MCF 10A (cell line): ENCODE measurements around the gene TNK2. TPM values are rescaled to one million over a fixed set of nuclear protein-coding genes. Genes with fewer than 3 reads are reported as not detected.

Experiments used
- BruUV-seq: library from RNA; stranded (reverse); fragments of 400-500 nt; replicated peaks from 2 replicates; lab custom pipeline; 2021; lab: Mats Ljungman, UMichigan
- CTCF ChIA-PET: fragments of 300-600 bp; sonication (Branson Sonifier 250); formaldehyde crosslinking; extraction: SDS; loops from one replicate; lab custom pipeline; 2021; ENCODE audit warnings: antibody characterized with exemption, inconsistent platforms; lab: Yijun Ruan, JAX
- POLR2A ChIA-PET: fragments of 300-600, 350-650 bp; sonication (Branson Sonifier 250); formaldehyde crosslinking; extraction: SDS; loops from one replicate; lab custom pipeline; 2020; ENCODE audit warnings: antibody characterized with exemption, inconsistent platforms; lab: Yijun Ruan, JAX
- DNase-seq: peaks from one replicate; pipeline ENCODE4 v3.0.0-alpha.2; 2018; ENCODE audit not compliant: unreplicated experiment
- H3K27ac Mint-ChIP-seq: one replicate; pipeline ENCODE4 v1.8.0; 2022; ENCODE audit warnings: mild to moderate bottlenecking, low read depth, mixed read lengths; ENCODE audit not compliant: unreplicated experiment
- H3K27me3 Mint-ChIP-seq: one replicate; pipeline ENCODE4 v1.8.0; 2022; ENCODE audit warnings: mixed read lengths; ENCODE audit not compliant: insufficient read depth, unreplicated experiment
- H3K36me3 Mint-ChIP-seq: one replicate; pipeline ENCODE4 v1.8.0; 2022; ENCODE audit warnings: mild to moderate bottlenecking, moderate library complexity, mixed read lengths; ENCODE audit not compliant: insufficient read depth, unreplicated experiment
- H3K4me1 Mint-ChIP-seq: one replicate; pipeline ENCODE4 v1.8.0; 2022; ENCODE audit warnings: mixed read lengths; ENCODE audit not compliant: insufficient read depth, unreplicated experiment
- H3K4me3 Mint-ChIP-seq: one replicate; pipeline ENCODE4 v1.8.0; 2022; ENCODE audit warnings: mild to moderate bottlenecking, moderate library complexity, mixed read lengths; ENCODE audit not compliant: unreplicated experiment
- H3K9me3 Mint-ChIP-seq: one replicate; pipeline ENCODE4 v1.8.0; 2022; ENCODE audit warnings: mixed read lengths; ENCODE audit not compliant: unreplicated experiment
- CTCF ChIP-seq: fragments of 200-600 bp; IDR thresholded peaks from one replicate; pipeline ENCODE4 v1.8.0; 2022; ENCODE audit warnings: antibody characterized with exemption, mild to moderate bottlenecking; ENCODE audit not compliant: unreplicated experiment
- intact Hi-C: fragments of 100-400 bp; cut with micrococcal nuclease; formaldehyde crosslinking; loops from 2 replicates; pipeline ENCODE4 v1.14.1; 2022
- total RNA-seq: library from RNA; stranded (reverse); gene quantifications from 2 replicates; pipeline ENCODE4 v1.2.3, GENCODE V29; 2022

Gene TNK2
- total RNA-seq, 1 experiment from 2014 or later, result 75.8 TPM

- H3K9me3 Mint-ChIP-seq, result no peaks in the 10 kb centered on the region
- ChIA-PET CTCF (interaction anchor here (0.6 to 9.3 kb wide), 21 partner anchors 8 to 673 kb away, joined by 3 to 187 read pairs (median 5); partner anchors contain the start of gene TNK2), POLR2A (interaction anchor here (0.7 to 11.2 kb wide), 12 partner anchors 12 to 352 kb away, joined by 3 to 254 read pairs (median 5); partner anchors contain the start of genes PPP1R2 and TNK2)
- TF ChIP-seq CTCF, result no peak
- intact Hi-C loops, result no loop called here
- H3K36me3 Mint-ChIP-seq, result peaks cover 10% of the 10 kb centered on the region
- H3K27me3 Mint-ChIP-seq, result no peaks in the 10 kb centered on the region
- BruUV-seq, result no TSS peak
- H3K4me3 Mint-ChIP-seq, result peak overlapping the region; percentile 76
- DNase-seq, result peak; percentile 55
- peak overlapping the region; percentile 91 for H3K27ac Mint-ChIP-seq
- peaks cover 41% of the 10 kb centered on the region for H3K4me1 Mint-ChIP-seq
Observed at GRCh38 chr3:195895078-195895860, 13.1 kb downstream of the TNK2 start.

GRCh38 chr3:195893916-195894465, 14.4 kb downstream of the TNK2 start:
- POLR2A ChIA-PET, result interaction anchor here (0.6 to 11.2 kb wide), 12 partner anchors 9 to 630 kb away, joined by 3 to 254 read pairs (median 4); partner anchors contain the start of genes PPP1R2 and TNK2
- Mint-ChIP-seq H3K4me1 (peaks cover 41% of the 10 kb centered on the region), H3K27ac (peak overlapping the region; percentile 91), H3K36me3 (peaks cover 7% of the 10 kb centered on the region), H3K9me3 (no peaks in the 10 kb centered on the region), H3K27me3 (no peaks in the 10 kb centered on the region), H3K4me3 (peak overlapping the region; percentile 76)
- CTCF ChIA-PET, result interaction anchor here (0.6 to 9.3 kb wide), 18 partner anchors 8 to 1177 kb away, joined by 3 to 187 read pairs (median 8); partner anchors contain the start of gene TNK2
- no peak for DNase-seq
- intact Hi-C loops, result loop anchor here (1.0 kb wide), 3 partner anchors 21 to 35 kb away; no protein-coding TSS in a partner anchor
- BruUV-seq, result no TSS peak
- no peak for TF ChIP-seq CTCF

- CTCF ChIA-PET, result interaction anchor here (0.5 to 9.3 kb wide), 12 partner anchors 8 to 277 kb away, joined by 3 to 187 read pairs (median 12); partner anchors contain the start of gene TNK2
- peak overlapping the region; percentile 76 for H3K4me3 Mint-ChIP-seq
- TF ChIP-seq CTCF, result no peak
- H3K4me1 Mint-ChIP-seq, result peaks cover 40% of the 10 kb centered on the region
- H3K27ac Mint-ChIP-seq, result peak overlapping the region; percentile 91
- intact Hi-C loops, result no loop called here
- H3K27me3 Mint-ChIP-seq, result no peaks in the 10 kb centered on the region
- no peak for DNase-seq
- POLR2A ChIA-PET, result interaction anchor here (0.6 to 11.2 kb wide), 5 partner anchors 17 to 630 kb away, joined by 3 to 254 read pairs (median 5); no protein-coding TSS in a partner anchor
- peaks cover 6% of the 10 kb centered on the region for H3K36me3 Mint-ChIP-seq
- H3K9me3 Mint-ChIP-seq, result no peaks in the 10 kb centered on the region
- BruUV-seq, result no TSS peak
Observed at GRCh38 chr3:195893516-195893915, 14.8 kb downstream of the TNK2 start.

GRCh38 chr3:195893044-195893395, 15.3 kb downstream of the TNK2 start:
- ChIA-PET POLR2A (interaction anchor here (0.6 to 11.2 kb wide), 4 partner anchors 8 to 631 kb away, joined by 3 to 254 read pairs (median 16); no protein-coding TSS in a partner anchor), CTCF (interaction anchor here (0.5 to 9.3 kb wide), 7 partner anchors 10 to 41 kb away, joined by 3 to 187 read pairs (median 17); no protein-coding TSS in a partner anchor)
- H3K27me3 Mint-ChIP-seq, result no peaks in the 10 kb centered on the region
- no TSS peak for BruUV-seq
- no peak for DNase-seq
- H3K4me1 Mint-ChIP-seq, result peaks cover 35% of the 10 kb centered on the region
- H3K27ac Mint-ChIP-seq, result no peak overlapping the region
- no peak for TF ChIP-seq CTCF
- intact Hi-C loops, result no loop called here
- H3K36me3 Mint-ChIP-seq, result peaks cover 6% of the 10 kb centered on the region
- no peak overlapping the region for H3K4me3 Mint-ChIP-seq
- H3K9me3 Mint-ChIP-seq, result no peaks in the 10 kb centered on the region
